PFSK-1 (cell line): ENCODE data around the gene THSD4.

Source experiments
- FOXP2 ChIP-seq: optimal IDR thresholded peaks from 2 replicates; pipeline ENCODE3; 2011; ENCODE audit warnings: borderline replicate concordance, control low read depth, inconsistent platforms; ENCODE audit not compliant: insufficient read depth; ENCODE audit errors: extremely low read length, extremely low read depth
- POLR2AphosphoS5 ChIP-seq: IDR thresholded peaks from 2 replicates; pipeline ENCODE4 v1.6.1; 2012; ENCODE audit warnings: low read depth, mild to moderate bottlenecking, control low read depth, low read length, moderate library complexity
- REST ChIP-seq, 2 experiments: IDR thresholded peaks; 2 replicates each; pipeline versions ENCODE4 v1.6.1 to v1.8.0; 2011 to 2012; ENCODE audit warnings: low read depth in 2 of 2, low read length in 2 of 2, control low read depth in 1 of 2, inconsistent platforms in 1 of 2, mild to moderate bottlenecking in 1 of 2, moderate library complexity in 1 of 2; ENCODE audit not compliant: insufficient read depth in 1 of 2
- SIN3A ChIP-seq: IDR thresholded peaks from 2 replicates; pipeline ENCODE4 v1.6.1; 2012; ENCODE audit warnings: mild to moderate bottlenecking, low read length, moderate library complexity, borderline replicate concordance; ENCODE audit not compliant: insufficient read depth
- TAF1 ChIP-seq: IDR thresholded peaks from 2 replicates; pipeline ENCODE4 v1.6.1; 2012; ENCODE audit warnings: low read length, control low read depth, borderline replicate concordance; ENCODE audit not compliant: insufficient read depth

Gene THSD4

GRCh38 chr15:71802770-71803169, 687.5 kb downstream of the THSD4 start:
- TF ChIP-seq POLR2AphosphoS5 = no peak
- TF ChIP-seq SIN3A = no peak
- TF ChIP-seq TAF1 = no peak
- no peak for TF ChIP-seq FOXP2
- TF ChIP-seq REST (IDR thresholded peaks at IDR 0.05; ENCODE audit: insufficient read depth in 1 of 2, low read depth in 2 of 2, low read length in 2 of 2) = no peak

GRCh38 chr15:71804226-71804625, 689.0 kb downstream of the THSD4 start:
- TF ChIP-seq SIN3A (no peak), REST (IDR thresholded peaks at IDR 0.05; ENCODE audit: insufficient read depth in 1 of 2, low read depth in 2 of 2, low read length in 2 of 2) (no peak), FOXP2 (no peak), TAF1 (no peak), POLR2AphosphoS5 (no peak)

GRCh38 chr15:71804695-71805470, 689.6 kb downstream of the THSD4 start:
- TF ChIP-seq SIN3A (no peak), TAF1 (no peak), REST (IDR thresholded peaks at IDR 0.05; ENCODE audit: insufficient read depth in 1 of 2, low read depth in 2 of 2, low read length in 2 of 2) (no peak), FOXP2 (no peak), POLR2AphosphoS5 (no peak)

- TF ChIP-seq REST (IDR thresholded peaks at IDR 0.05; ENCODE audit: insufficient read depth in 1 of 2, low read depth in 2 of 2, low read length in 2 of 2) = no peak
- no peak for TF ChIP-seq FOXP2
- no peak for TF ChIP-seq SIN3A
- TF ChIP-seq TAF1 = no peak
- TF ChIP-seq POLR2AphosphoS5 = no peak
These were observed 691.2 kb downstream of the THSD4 start for GRCh38 chr15:71806452-71806931.

- TF ChIP-seq TAF1 (no peak), FOXP2 (no peak), POLR2AphosphoS5 (no peak), REST (IDR thresholded peaks at IDR 0.05; ENCODE audit: insufficient read depth in 1 of 2, low read depth in 2 of 2, low read length in 2 of 2) (no peak), SIN3A (no peak)
These were observed 691.9 kb downstream of the THSD4 start for GRCh38 chr15:71807125-71807629.
